ENCODE measurements around the gene TENM4. TPM values are rescaled to one million over a fixed set of nuclear protein-coding genes. Genes with fewer than 3 reads are reported as not detected.

Gene TENM4
- total RNA-seq, 1 donor from 2014 or later, result 5.1 TPM

- TF ChIP-seq CTCF (IDR thresholded peaks at IDR 0.05), result peak; percentile 93
- no peak for TF ChIP-seq EZH2phosphoT487 (IDR thresholded peaks at IDR 0.05)
- Mint-ChIP-seq H3K4me1 (peaks cover 9% of the 10 kb centered on the region), H3K27ac (no peak overlapping the region), H3K9me3 (no peaks in the 10 kb centered on the region), H3K36me3 (peaks cover 3% of the 10 kb centered on the region), H3K4me3 (no peak overlapping the region), H3K27me3 (ENCODE audit: insufficient read depth, low read depth) (peaks cover 3% of the 10 kb centered on the region)
- Histone ChIP-seq H2AFZ (replicated peaks) (no peak overlapping the region), H3K79me2 (ENCODE audit: low read depth) (no peaks in the 10 kb centered on the region), H3K9me3 (ENCODE audit: low read depth) (no peaks in the 10 kb centered on the region), H3K9ac (no peak overlapping the region), H3K36me3 (no peaks in the 10 kb centered on the region), H3F3A (ENCODE audit: low read depth) (no peaks in the 10 kb centered on the region), H3K4me1 (no peaks in the 10 kb centered on the region), H3K27me3 (no peaks in the 10 kb centered on the region), H3K4me3 (no peak overlapping the region), H3K4me2 (no peak overlapping the region), H4K20me1 (ENCODE audit: low read depth) (no peaks in the 10 kb centered on the region), H3K27ac (no peak overlapping the region)
- peak; percentile 88 for DNase-seq (ENCODE audit: low spot score)
Observed at GRCh38 chr11:78715639-78716311, 725.1 kb downstream of the TENM4 start.

DNA sequence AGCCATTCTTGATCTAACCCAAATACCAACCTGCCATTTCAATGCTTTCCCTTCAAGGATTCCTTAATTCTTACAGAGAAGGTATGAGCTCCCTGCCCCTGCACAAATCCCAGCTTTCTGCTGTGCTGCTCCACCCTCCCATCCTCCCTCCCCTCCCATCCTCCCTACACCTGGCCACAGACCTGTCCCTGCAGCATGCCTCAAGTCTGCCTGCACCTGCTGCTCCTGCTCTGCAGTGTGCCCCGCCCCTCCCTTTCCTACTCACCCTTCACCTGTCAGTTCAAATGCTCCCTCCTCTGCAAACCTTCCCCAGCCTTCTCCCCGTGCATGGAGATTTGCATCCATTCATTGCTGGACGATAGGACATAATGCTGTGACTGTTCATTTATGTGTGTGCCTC lies 726.3 kb downstream of the TENM4 start:
- peaks cover 9% of the 10 kb centered on the region for H3K4me1 Mint-ChIP-seq
- no peaks in the 10 kb centered on the region for H3K79me2 ChIP-seq (ENCODE audit: low read depth)
- no peaks in the 10 kb centered on the region for H4K20me1 ChIP-seq (ENCODE audit: low read depth)
- H3K27ac ChIP-seq, result no peak overlapping the region
- H3K4me1 ChIP-seq, result no peaks in the 10 kb centered on the region
- H3K27me3 Mint-ChIP-seq (ENCODE audit: insufficient read depth, low read depth), result peaks cover 3% of the 10 kb centered on the region
- no peaks in the 10 kb centered on the region for H3K36me3 ChIP-seq
- TF ChIP-seq EZH2 (IDR thresholded peaks at IDR 0.05) (no peak), CTCF (IDR thresholded peaks at IDR 0.05) (no peak), EZH2phosphoT487 (IDR thresholded peaks at IDR 0.05) (no peak)
- no peak overlapping the region for H3K4me3 Mint-ChIP-seq
- no peak overlapping the region for H2AFZ ChIP-seq (replicated peaks)
- no peak overlapping the region for H3K4me2 ChIP-seq
- no peaks in the 10 kb centered on the region for H3K9me3 ChIP-seq (ENCODE audit: low read depth)
- no peaks in the 10 kb centered on the region for H3F3A ChIP-seq (ENCODE audit: low read depth)
- H3K36me3 Mint-ChIP-seq, result peaks cover 3% of the 10 kb centered on the region
- no peak overlapping the region for H3K4me3 ChIP-seq
- H3K9me3 Mint-ChIP-seq, result no peaks in the 10 kb centered on the region
- no peak for DNase-seq (ENCODE audit: low spot score)
- no peak overlapping the region for H3K9ac ChIP-seq
- H3K27me3 ChIP-seq, result no peaks in the 10 kb centered on the region
- H3K27ac Mint-ChIP-seq, result peak overlapping the region; percentile 16

DNA sequence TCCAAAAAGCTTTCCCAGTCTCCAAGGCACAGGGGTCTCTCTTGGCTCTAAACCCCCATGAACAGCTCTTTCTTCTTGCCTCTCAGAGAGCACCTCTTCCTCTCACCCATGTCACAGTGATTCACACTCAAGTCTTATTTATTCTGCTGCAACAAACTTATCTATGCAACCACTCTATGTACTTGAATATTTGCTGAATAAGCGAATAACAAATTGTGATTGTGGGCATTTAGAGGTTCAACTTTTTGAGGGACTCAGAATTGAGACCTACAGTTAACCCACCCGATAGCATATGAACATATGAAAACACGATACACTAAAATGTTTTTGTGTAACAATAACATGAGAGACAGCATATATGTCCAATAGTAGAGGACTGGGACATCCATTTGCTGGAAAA lies 729.1 kb downstream of the TENM4 start:
- no peaks in the 10 kb centered on the region for H3K36me3 ChIP-seq
- no peaks in the 10 kb centered on the region for H3K9me3 ChIP-seq (ENCODE audit: low read depth)
- no peak overlapping the region for H3K4me2 ChIP-seq
- H3K27me3 ChIP-seq, result no peaks in the 10 kb centered on the region
- H3K4me1 ChIP-seq, result no peaks in the 10 kb centered on the region
- no peak overlapping the region for H3K27ac Mint-ChIP-seq
- H3F3A ChIP-seq (ENCODE audit: low read depth), result no peaks in the 10 kb centered on the region
- no peak overlapping the region for H2AFZ ChIP-seq (replicated peaks)
- peaks cover 15% of the 10 kb centered on the region for H3K36me3 Mint-ChIP-seq
- no peaks in the 10 kb centered on the region for H4K20me1 ChIP-seq (ENCODE audit: low read depth)
- H3K9ac ChIP-seq, result no peak overlapping the region
- H3K79me2 ChIP-seq (ENCODE audit: low read depth), result no peaks in the 10 kb centered on the region
- H3K4me1 Mint-ChIP-seq, result peaks cover 10% of the 10 kb centered on the region
- no peak overlapping the region for H3K4me3 ChIP-seq
- H3K9me3 Mint-ChIP-seq, result no peaks in the 10 kb centered on the region
- TF ChIP-seq EZH2 (IDR thresholded peaks at IDR 0.05), result no peak
- no peak for TF ChIP-seq EZH2phosphoT487 (IDR thresholded peaks at IDR 0.05)
- no peak for TF ChIP-seq CTCF (IDR thresholded peaks at IDR 0.05)
- no peak for DNase-seq (ENCODE audit: low spot score)
- H3K27me3 Mint-ChIP-seq (ENCODE audit: insufficient read depth, low read depth), result peaks cover 3% of the 10 kb centered on the region
- H3K4me3 Mint-ChIP-seq, result no peak overlapping the region
- no peak overlapping the region for H3K27ac ChIP-seq

All from neural progenitor cell (in vitro differentiated cells).